HepG2 (cell line): ENCODE measurements around the gene PERCC1. TPM values are rescaled to one million over a fixed set of nuclear protein-coding genes. Genes with fewer than 3 reads are reported as not detected.
A peak's percentile ranks its signal among the peaks of the same experiment; 100 is the strongest.

Experiments
- ATF6 ChIP-seq: sonication (generic); formaldehyde crosslinking; conservative IDR thresholded peaks from 2 replicates; pipeline ENCODE4 v1.4.0; 2020; ENCODE audit warnings: missing genetic modification reagents
- HOXA5 ChIP-seq: sonication (generic); formaldehyde crosslinking; IDR thresholded peaks from 2 replicates; pipeline ENCODE4 v1.4.0; 2020; ENCODE audit warnings: missing genetic modification reagents
- IKZF1 ChIP-seq: fragments of 450-650 bp; IDR thresholded peaks from 2 replicates; pipeline ENCODE4 v1.7.1; 2016
- KDM4B ChIP-seq: sonication (generic); formaldehyde crosslinking; IDR thresholded peaks from 2 replicates; pipeline ENCODE4 v1.4.0; 2020; ENCODE audit warnings: missing genetic modification reagents
- MAF1 ChIP-seq: sonication (generic); formaldehyde crosslinking; IDR thresholded peaks from 2 replicates; pipeline ENCODE4 v1.5.0; 2020; ENCODE audit warnings: missing genetic modification reagents, borderline replicate concordance
- MLXIP ChIP-seq: sonication (generic); formaldehyde crosslinking; IDR thresholded peaks from 2 replicates; pipeline ENCODE4 v1.9.0; 2021; ENCODE audit warnings: missing genetic modification reagents, borderline replicate concordance
- RFX3 ChIP-seq: IDR thresholded peaks from 2 replicates; pipeline ENCODE4 v1.6.1; 2016; ENCODE audit warnings: missing biosample characterization, missing genetic modification reagents
- TRIM22 ChIP-seq: fragments of 450-650 bp; IDR thresholded peaks from 2 replicates; pipeline ENCODE4 v1.6.1; 2017
- WIZ ChIP-seq: sonication (generic); formaldehyde crosslinking; IDR thresholded peaks from 2 replicates; pipeline ENCODE4 v1.5.1; 2020; ENCODE audit warnings: mild to moderate bottlenecking, missing genetic modification reagents
- ZNF276 ChIP-seq: sonication (generic); formaldehyde crosslinking; IDR thresholded peaks from 2 replicates; pipeline ENCODE4 v1.4.0; 2020; ENCODE audit warnings: mild to moderate bottlenecking, low read depth, missing genetic modification reagents
- ZNF318 ChIP-seq: sonication (generic); formaldehyde crosslinking; IDR thresholded peaks from 2 replicates; pipeline ENCODE4 v1.4.0; 2020; ENCODE audit warnings: mild to moderate bottlenecking, missing genetic modification reagents
- ZNF883 ChIP-seq: sonication (generic); formaldehyde crosslinking; IDR thresholded peaks from 2 replicates; pipeline ENCODE4 v1.5.1; 2020; ENCODE audit warnings: mild to moderate bottlenecking, missing genetic modification reagents; ENCODE audit errors: not compliant biosample characterization
- polyA plus RNA-seq, 8 experiments: library from polyadenylated mRNA; depleted of rRNA in 3 of 8; stranded (reverse) in 7 of 8; unstranded in 1 of 8; fragments of >200 nt; fragmentation: Illumina TruSeq in 4 of 8; extraction: Trizol in 4 of 8; gene quantifications; 2 replicates each; pipeline versions ENCODE4 v1.2.1 to v1.2.3, GENCODE V29; 2011 to 2016; ENCODE audit warnings: low read depth in 4 of 8, missing spikeins in 1 of 8, mixed read lengths in 1 of 8; ENCODE audit not compliant: insufficient read depth in 1 of 8
- total RNA-seq, 5 experiments: library from RNA; depleted of rRNA; stranded (reverse); fragments of >200 nt; fragmentation: Illumina TruSeq; extraction: Trizol; gene quantifications; 2 replicates each; pipeline ENCODE4 v1.2.3, GENCODE V29; 2016; ENCODE audit warnings: low read depth in 1 of 5

Gene PERCC1
- total and polyA plus RNA-seq, 2 of the 13 experiments (the other 11 are each of a cell fraction or from before 2014, with no cell fraction given): 0.15 TPM; not detected in 1

- peak; percentile 89; the same call in 1 of the 2 replicates for TF ChIP-seq ZNF318
- no peak for TF ChIP-seq TRIM22
- TF ChIP-seq ATF6 (CRISPR knock-in tag): no peak
- TF ChIP-seq WIZ (CRISPR knock-in tag): peak; percentile 65; the same call in 1 of the 2 replicates
- peak; percentile 38; the same call in 1 of the 2 replicates for TF ChIP-seq MLXIP (CRISPR knock-in tag)
- TF ChIP-seq IKZF1: no peak
- TF ChIP-seq RFX3 (CRISPR knock-in tag): no peak
- peak; percentile 90 for TF ChIP-seq ZNF883
- no peak for TF ChIP-seq MAF1
- peak; percentile 69; the same call in 1 of the 2 replicates for TF ChIP-seq ZNF276 (CRISPR knock-in tag)
- peak; percentile 58 for TF ChIP-seq HOXA5 (CRISPR knock-in tag)
- TF ChIP-seq KDM4B: no peak
Measured at GRCh38 chr16:1474796-1475551, 44.1 kb downstream of the PERCC1 start, which contains the start of gene CLCN7 (continued).
